Duodenal mucosa (tissue), 2 donors: ENCODE measurements around the gene DGKZ.

Experiments
- H3K27ac ChIP-seq: one replicate; pipeline ENCODE4 v1.7.0; 2013; ENCODE audit warnings: low read depth, low read length
- H3K27me3 ChIP-seq, 2 donors: one replicate each; pipeline ENCODE4 v1.7.0; 2013; ENCODE audit warnings: low read length in 2 of 2, control low read depth in 1 of 2; ENCODE audit not compliant: insufficient read depth in 2 of 2, control insufficient read depth in 1 of 2
- H3K36me3 ChIP-seq, 2 donors: one replicate each; pipeline ENCODE4 v1.7.0; 2013; ENCODE audit warnings: low read length in 2 of 2, control low read depth in 1 of 2; ENCODE audit not compliant: insufficient read depth in 2 of 2, control insufficient read depth in 1 of 2
- H3K4me1 ChIP-seq, 2 donors: one replicate each; pipeline ENCODE4 v1.7.0; 2013; ENCODE audit warnings: low read length in 2 of 2, control low read depth in 1 of 2; ENCODE audit not compliant: insufficient read depth in 2 of 2, control insufficient read depth in 1 of 2
- H3K4me3 ChIP-seq, 2 donors: one replicate each; pipeline ENCODE4 v1.7.0; 2013; ENCODE audit warnings: low read length in 2 of 2, low read depth in 1 of 2
- H3K9ac ChIP-seq, 2 donors: one replicate each; pipeline ENCODE4 v1.7.0; 2013; ENCODE audit warnings: low read length in 2 of 2, low read depth in 1 of 2
- H3K9me3 ChIP-seq, 2 donors: one replicate each; pipeline ENCODE4 v1.7.0; 2013; ENCODE audit warnings: low read length in 2 of 2, control low read depth in 1 of 2; ENCODE audit not compliant: control insufficient read depth in 1 of 2

DGKZ gene

DNA sequence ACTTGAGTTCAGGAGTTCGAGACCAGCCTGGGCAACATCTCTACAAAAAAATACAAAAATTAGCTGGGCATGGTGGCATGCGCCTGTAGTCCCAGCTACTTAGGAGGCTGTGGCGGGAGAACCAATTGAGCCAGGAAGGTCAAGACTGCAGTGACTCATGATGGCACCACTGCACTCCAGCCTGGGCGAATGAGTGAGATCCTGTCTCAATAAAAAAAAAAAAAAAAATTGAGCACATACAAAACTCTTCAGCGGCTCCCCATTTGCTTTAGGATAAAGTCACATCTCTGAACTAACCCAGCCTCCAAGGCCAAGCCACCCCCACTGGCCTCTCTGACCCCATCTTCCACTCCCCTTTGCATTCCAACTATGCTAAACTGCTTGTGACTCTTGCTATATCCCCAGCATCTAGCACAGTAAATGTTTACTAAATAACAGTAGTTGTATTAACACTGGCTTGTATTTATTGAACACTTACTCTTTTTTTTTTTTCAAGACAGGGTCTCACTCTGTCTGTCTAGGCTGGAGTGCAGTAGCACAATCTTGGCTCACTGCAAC is 40.9 kb upstream of the DGKZ start:
- Histone ChIP-seq H3K4me1 (peaks cover 5% of the 10 kb centered on the region in 2 donors), H3K4me3 (no peak overlapping the region), H3K9ac (no peak overlapping the region), H3K36me3 (peaks cover 0 to 35% of the 10 kb centered on the region in 2 donors), H3K27ac (no peak overlapping the region), H3K9me3 (no peaks in the 10 kb centered on the region), H3K27me3 (no peaks in the 10 kb centered on the region)

- H3K36me3 ChIP-seq, result peaks cover 8 to 43% of the 10 kb centered on the region in 2 donors
- no peak overlapping the region for H3K4me3 ChIP-seq
- H3K9ac ChIP-seq, result no peak overlapping the region
- no peaks in the 10 kb centered on the region for H3K27me3 ChIP-seq
- H3K9me3 ChIP-seq, result no peaks in the 10 kb centered on the region
- H3K27ac ChIP-seq, result no peak overlapping the region
- peaks cover 5% of the 10 kb centered on the region in 2 donors for H3K4me1 ChIP-seq
These were observed 39.9 kb upstream of the DGKZ start for GRCh38 chr11:46307369-46307768.

DNA sequence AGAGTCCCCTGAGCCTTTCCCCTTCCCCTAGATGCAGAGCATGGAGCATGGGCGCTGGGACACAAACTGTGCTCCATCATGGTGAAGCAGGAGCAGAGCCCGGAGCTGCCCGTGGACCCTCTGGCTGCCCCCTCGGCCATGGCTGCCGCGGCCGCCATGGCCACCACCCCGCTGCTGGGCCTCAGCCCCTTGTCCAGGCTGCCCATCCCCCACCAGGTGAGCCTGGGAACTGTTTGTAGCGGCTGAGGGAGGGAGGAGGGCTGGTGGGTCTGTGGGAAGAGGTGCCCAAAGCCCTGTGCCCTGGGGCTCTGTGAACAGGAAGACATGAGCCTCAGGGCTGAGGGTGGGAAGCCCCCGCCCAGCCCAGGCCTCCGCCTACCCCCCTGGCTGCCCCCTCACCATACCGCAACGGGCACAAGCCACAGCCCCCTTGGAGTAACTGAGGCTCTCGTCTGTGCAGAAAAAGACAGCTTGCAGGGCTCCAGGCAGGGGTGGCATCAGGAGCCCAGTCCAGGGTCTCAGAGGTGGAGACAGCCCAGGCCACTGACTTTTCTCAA is 39.4 kb upstream of the DGKZ start:
- peaks cover 5% of the 10 kb centered on the region in 2 donors for H3K4me1 ChIP-seq
- no peak overlapping the region for H3K4me3 ChIP-seq
- peaks cover 9 to 48% of the 10 kb centered on the region in 2 donors for H3K36me3 ChIP-seq

DNA sequence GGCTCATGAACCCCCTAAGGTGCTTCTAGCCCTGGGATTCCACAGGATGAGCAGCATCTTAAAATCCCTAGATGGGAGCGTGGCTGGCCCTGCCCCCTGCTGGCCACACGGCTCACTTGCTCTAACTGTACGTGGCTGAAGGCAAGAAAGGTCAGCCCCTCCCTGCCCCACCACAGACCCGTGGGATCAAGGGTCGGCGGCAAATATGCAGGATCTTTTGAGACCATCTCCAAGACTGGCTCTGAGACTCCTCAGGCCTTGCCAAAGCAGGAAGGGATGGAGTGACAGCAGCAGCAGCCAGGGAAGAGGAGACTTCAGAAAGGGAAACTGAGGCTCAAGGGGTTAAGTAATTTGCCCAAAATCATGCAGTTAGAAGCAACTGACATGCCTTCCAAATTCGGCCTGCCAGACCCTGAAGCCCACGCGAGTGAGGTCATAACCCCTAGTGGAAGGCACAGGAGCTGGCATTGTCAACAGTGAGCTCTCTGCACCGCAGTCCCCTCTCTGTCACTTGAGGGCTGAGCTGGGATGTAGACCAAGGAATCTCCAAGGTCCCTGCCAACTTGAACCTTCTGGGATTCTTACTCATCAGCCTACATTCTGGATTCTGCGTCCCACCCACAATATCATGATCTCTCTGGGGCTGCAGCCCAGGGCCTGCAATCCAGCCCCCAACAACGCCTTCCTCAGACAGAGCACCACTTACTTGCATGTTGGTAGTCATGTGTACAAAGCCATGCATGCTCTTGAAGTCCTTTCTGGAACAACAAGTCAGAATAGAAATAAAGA is 38.4 kb upstream of the DGKZ start:
- no peak overlapping the region for H3K27ac ChIP-seq
- H3K4me3 ChIP-seq, result no peak overlapping the region
- H3K9ac ChIP-seq, result peak overlapping the region in 1 of 2 donors; percentile 10
- peaks cover 9 to 51% of the 10 kb centered on the region in 2 donors for H3K36me3 ChIP-seq
- H3K27me3 ChIP-seq, result no peaks in the 10 kb centered on the region
- peaks cover 5% of the 10 kb centered on the region in 2 donors for H3K4me1 ChIP-seq
- no peaks in the 10 kb centered on the region for H3K9me3 ChIP-seq

More for the DNA sequence above, 39.4 kb upstream of the DGKZ start:
- H3K27me3 ChIP-seq, result no peaks in the 10 kb centered on the region
- no peak overlapping the region for H3K9ac ChIP-seq
- H3K27ac ChIP-seq, result no peak overlapping the region
- no peaks in the 10 kb centered on the region for H3K9me3 ChIP-seq

- H3K27me3 ChIP-seq, result no peaks in the 10 kb centered on the region
- H3K4me3 ChIP-seq, result no peak overlapping the region
- H3K36me3 ChIP-seq, result peaks cover 9 to 51% of the 10 kb centered on the region in 2 donors
- H3K27ac ChIP-seq, result no peak overlapping the region
- no peak overlapping the region for H3K9ac ChIP-seq
- peaks cover 5% of the 10 kb centered on the region in 2 donors for H3K4me1 ChIP-seq
- no peaks in the 10 kb centered on the region for H3K9me3 ChIP-seq
These were observed 37.4 kb upstream of the DGKZ start for GRCh38 chr11:46309814-46310259.

DNA sequence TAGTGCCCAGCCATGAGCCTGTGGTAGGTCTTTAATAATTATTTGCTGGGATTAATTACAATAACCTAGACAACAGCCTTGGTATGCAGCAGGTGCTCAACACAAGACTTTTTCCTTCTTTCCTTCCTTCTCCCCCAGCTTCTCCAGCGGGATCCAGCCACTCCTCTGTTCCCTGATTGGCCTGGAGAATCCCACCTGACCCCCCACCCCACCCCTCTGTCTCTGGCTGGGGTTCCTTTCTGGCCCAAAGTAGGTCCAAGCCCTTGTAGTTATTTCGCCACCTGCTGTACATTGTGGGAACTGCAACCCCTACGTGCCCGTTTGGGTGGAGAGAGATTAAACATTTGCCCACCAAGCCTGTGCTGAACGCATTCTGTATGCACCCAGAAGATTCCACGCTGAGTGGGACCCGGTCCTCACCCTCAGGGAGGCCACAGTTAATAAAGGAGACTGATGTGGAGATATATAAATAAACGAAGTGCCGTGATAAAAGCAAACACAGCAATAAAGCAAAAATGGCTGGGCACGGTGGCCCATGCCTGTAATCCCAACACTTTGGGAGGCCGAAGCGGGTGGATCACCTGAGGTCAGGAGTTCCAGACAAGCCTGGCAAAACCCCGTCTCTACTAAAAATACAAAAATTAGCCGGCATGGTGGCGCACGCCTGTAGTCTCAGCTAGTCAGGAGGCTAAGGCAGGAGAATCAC is 32.1 kb upstream of the DGKZ start:
- Histone ChIP-seq H3K9me3 (no peaks in the 10 kb centered on the region), H3K27ac (no peak overlapping the region), H3K27me3 (no peaks in the 10 kb centered on the region), H3K4me1 (peaks cover 5 to 14% of the 10 kb centered on the region in 2 donors), H3K36me3 (peaks cover 26 to 63% of the 10 kb centered on the region in 2 donors), H3K4me3 (no peak overlapping the region), H3K9ac (no peak overlapping the region)

DNA sequence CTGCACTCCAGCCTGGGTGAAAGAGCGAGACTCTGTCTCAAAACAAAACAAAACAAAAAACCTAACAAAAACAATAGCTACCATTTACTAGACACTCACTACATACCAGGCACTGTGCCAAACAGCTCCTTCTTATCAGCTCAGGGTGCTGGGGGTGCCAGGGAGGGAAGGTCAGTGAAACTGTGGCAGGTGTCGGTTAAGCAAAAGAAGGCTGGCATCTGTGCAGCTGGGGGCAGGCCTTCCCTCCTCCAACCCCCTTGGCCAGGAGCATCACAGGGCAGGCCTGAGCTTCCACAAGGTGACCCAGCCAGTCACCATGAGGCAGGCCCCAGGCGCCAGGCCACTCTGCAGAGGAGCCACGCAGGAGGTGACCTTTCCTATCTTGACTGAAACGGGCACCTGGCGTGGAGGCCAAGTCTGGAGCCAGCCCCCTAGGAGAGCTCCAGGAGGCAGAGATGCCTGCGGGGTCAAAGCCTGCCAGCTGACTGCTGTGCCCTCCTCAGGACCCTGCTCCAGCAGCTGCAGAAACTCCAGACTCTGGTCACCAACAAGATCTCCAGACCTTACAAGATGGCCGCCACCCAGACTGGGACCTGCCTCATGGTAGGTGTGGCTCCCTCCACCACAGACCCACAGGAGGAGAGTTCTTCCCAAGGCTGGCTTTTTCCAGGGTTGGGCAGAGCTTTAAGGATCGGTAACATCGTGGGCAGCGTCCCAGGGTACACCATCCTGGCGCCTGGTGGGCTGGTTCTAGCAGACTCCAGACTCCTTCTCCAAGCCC is 31.3 kb upstream of the DGKZ start:
- peaks cover 30 to 63% of the 10 kb centered on the region in 2 donors for H3K36me3 ChIP-seq
- peaks cover 5 to 14% of the 10 kb centered on the region in 2 donors for H3K4me1 ChIP-seq
- H3K27ac ChIP-seq, result no peak overlapping the region

GRCh38 chr11:46319074-46319453 is 28.2 kb upstream of the DGKZ start:
- Histone ChIP-seq H3K27me3 (no peaks in the 10 kb centered on the region), H3K27ac (no peak overlapping the region), H3K36me3 (peaks cover 22 to 49% of the 10 kb centered on the region in 2 donors), H3K9ac (no peak overlapping the region), H3K4me3 (no peak overlapping the region), H3K4me1 (peaks cover 5 to 14% of the 10 kb centered on the region in 2 donors), H3K9me3 (no peaks in the 10 kb centered on the region)

More for the DNA sequence above, 31.3 kb upstream of the DGKZ start:
- no peak overlapping the region for H3K9ac ChIP-seq
- no peaks in the 10 kb centered on the region for H3K27me3 ChIP-seq
- no peak overlapping the region for H3K4me3 ChIP-seq
- no peaks in the 10 kb centered on the region for H3K9me3 ChIP-seq

- H3K27ac ChIP-seq, result no peak overlapping the region
- no peak overlapping the region for H3K4me3 ChIP-seq
- no peaks in the 10 kb centered on the region for H3K27me3 ChIP-seq
- H3K9me3 ChIP-seq, result no peaks in the 10 kb centered on the region
- peaks cover 22 to 45% of the 10 kb centered on the region in 2 donors for H3K36me3 ChIP-seq
- no peak overlapping the region for H3K9ac ChIP-seq
- H3K4me1 ChIP-seq, result peaks cover 0 to 8% of the 10 kb centered on the region in 2 donors
These were observed 25.5 kb upstream of the DGKZ start for GRCh38 chr11:46321757-46322156.
